Measurements from ENCODE around the gene UBA6. TPM values are rescaled to one million over a fixed set of nuclear protein-coding genes. Genes with fewer than 3 reads are reported as not detected.

The UBA6 gene
- total and polyA plus RNA-seq, 9 of the 15 experiments (the other 6 are each of a cell fraction or from before 2014, with no cell fraction given), result 22.9 to 139 (median 94.6) TPM

DNA sequence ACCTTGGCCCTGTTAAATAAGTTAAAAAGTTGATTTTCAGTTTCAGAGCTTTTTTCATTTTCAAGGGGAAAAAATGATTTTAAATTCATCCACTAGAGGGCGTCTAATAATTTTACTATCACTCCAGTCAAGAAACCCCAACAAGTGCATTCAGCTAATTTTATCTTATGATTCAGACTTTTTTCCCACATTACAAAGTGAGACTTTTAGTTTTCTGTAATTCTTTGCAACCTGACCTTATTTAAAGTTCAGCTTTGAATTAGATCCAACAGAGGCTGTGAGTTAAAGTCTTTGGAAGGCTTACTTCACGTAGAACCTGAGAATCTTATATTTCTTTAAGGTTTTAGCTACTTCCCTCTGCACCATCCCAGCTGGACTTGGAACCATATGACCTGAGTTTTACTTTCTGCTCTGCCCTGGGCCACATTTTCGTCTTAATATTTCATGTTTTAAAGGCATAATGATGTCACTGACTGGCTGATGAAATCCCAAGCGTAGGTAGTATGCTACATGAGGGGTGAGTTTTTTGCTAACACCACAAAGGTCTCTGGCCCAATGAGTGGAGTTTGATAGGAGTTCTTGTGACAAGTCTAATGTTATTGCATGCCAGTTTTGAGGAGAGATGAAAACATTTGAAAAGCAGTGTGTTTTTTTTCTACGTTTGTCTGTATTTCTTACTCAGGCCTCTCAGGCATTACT, 46.0 kb upstream of the UBA6 start:
- no TSS peak for BruUV-seq (replicated peaks)
- Histone ChIP-seq H3K27me3 (ENCODE audit: control insufficient read depth in 2 of 2, insufficient read depth in 2 of 2, low read length in 2 of 2) (no peaks in the 10 kb centered on the region), H3K27ac (ENCODE audit: extremely low read depth, low read depth, low read length) (no peak overlapping the region), H3K9me3 (replicated peaks; ENCODE audit: control insufficient read depth, insufficient read depth, low read depth, low read length) (no peaks in the 10 kb centered on the region), H3K36me3 (ENCODE audit: control insufficient read depth, insufficient read depth, low read length) (no peaks in the 10 kb centered on the region), H4K20me1 (replicated peaks; ENCODE audit: control insufficient read depth, insufficient read depth, low read length) (no peaks in the 10 kb centered on the region), H3K4me3 (no peak overlapping the region), H2AFZ (ENCODE audit: low read depth, low read length) (no peak overlapping the region), H3K9me1 (ENCODE audit: control insufficient read depth, insufficient read depth, low read length) (no peaks in the 10 kb centered on the region), H3K4me1 (replicated peaks in 1 of 2; ENCODE audit: control insufficient read depth in 2 of 2, insufficient read depth in 2 of 2, low read length in 2 of 2) (no peaks in the 10 kb centered on the region), H3K79me2 (ENCODE audit: control insufficient read depth, insufficient read depth, low read length) (no peaks in the 10 kb centered on the region), H3K4me2 (ENCODE audit: insufficient read depth, low read length) (no peak overlapping the region), H3K9ac (ENCODE audit: insufficient read depth in 1 of 2, low read depth in 2 of 2, low read length in 2 of 2) (no peak overlapping the region)
- ATAC-seq (peak; percentile 70), FAIRE-seq (peak; percentile 74), DNase-seq (ENCODE audit: extremely low read depth in 1 of 4, low spot score in 3 of 4) (peak; percentile 21 to 46 (median 34))
- ChIA-PET POLR2A (interaction anchor here (0.6 to 1.0 kb wide), 6 partner anchors 8 to 23 kb away, joined by 3 to 4 read pairs (median 4); no protein-coding TSS in a partner anchor), CTCF (ENCODE audit: low intra/inter-chr PET ratio) (no interaction called here)
- intact Hi-C loops (cut with micrococcal nuclease) (no loop called here), in situ Hi-C loops (cut with MboI) (no loop called here)
- 53% methylated on average over 5 of the region's 5 CpGs for WGBS (ENCODE audit: insufficient coverage, low coverage, missing lambda C conversion rate)
- TF ChIP-seq ZNF655 (CRISPR knock-in tag; IDR thresholded peaks at IDR 0.05), result no peak
- TF ChIP-seq BRCA1 (IDR thresholded peaks at IDR 0.05), result no peak
- no peak for TF ChIP-seq BRCA1 (CRISPR knock-in tag; IDR thresholded peaks at IDR 0.05)
- TF ChIP-seq BRF2 (IDR thresholded peaks at IDR 0.05; ENCODE audit: borderline replicate concordance, insufficient read depth, insufficient read length), result no peak
- TF ChIP-seq ZNF24 (IDR thresholded peaks at IDR 0.05), result no peak
- TF ChIP-seq MCM3 (IDR thresholded peaks at IDR 0.05), result no peak
- TF ChIP-seq SRSF1 (IDR thresholded peaks at IDR 0.05; ENCODE audit: low read depth, low read length), result no peak
- no peak for TF ChIP-seq ZNF143 (CRISPR knock-in tag; IDR thresholded peaks at IDR 0.05)
- TF ChIP-seq, protein P1, sequence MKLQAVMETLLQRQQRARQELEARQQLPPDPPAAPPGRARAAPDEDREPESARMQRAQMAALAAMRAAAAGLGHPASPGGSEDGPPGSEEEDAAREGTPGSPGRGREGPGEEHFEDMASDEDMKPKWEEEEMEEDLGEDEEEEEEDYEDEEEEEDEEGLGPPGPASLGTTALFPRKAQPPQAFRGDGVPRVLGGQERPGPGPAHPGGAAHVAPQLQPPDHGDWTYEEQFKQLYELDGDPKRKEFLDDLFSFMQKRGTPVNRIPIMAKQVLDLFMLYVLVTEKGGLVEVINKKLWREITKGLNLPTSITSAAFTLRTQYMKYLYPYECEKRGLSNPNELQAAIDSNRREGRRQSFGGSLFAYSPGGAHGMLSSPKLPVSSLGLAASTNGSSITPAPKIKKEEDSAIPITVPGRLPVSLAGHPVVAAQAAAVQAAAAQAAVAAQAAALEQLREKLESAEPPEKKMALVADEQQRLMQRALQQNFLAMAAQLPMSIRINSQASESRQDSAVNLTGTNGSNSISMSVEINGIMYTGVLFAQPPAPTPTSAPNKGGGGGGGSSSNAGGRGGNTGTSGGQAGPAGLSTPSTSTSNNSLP (IDR thresholded peaks at IDR 0.05; ENCODE audit: borderline replicate concordance, low read depth, low read length), result peak; percentile 93; the same call in 1 of the 2 replicates
- TF ChIP-seq ATF7 (IDR thresholded peaks at IDR 0.05), result 0 out of 2 replicates have a peak, but pooled peaks have one; percentile 16
- TF ChIP-seq, protein P2, sequence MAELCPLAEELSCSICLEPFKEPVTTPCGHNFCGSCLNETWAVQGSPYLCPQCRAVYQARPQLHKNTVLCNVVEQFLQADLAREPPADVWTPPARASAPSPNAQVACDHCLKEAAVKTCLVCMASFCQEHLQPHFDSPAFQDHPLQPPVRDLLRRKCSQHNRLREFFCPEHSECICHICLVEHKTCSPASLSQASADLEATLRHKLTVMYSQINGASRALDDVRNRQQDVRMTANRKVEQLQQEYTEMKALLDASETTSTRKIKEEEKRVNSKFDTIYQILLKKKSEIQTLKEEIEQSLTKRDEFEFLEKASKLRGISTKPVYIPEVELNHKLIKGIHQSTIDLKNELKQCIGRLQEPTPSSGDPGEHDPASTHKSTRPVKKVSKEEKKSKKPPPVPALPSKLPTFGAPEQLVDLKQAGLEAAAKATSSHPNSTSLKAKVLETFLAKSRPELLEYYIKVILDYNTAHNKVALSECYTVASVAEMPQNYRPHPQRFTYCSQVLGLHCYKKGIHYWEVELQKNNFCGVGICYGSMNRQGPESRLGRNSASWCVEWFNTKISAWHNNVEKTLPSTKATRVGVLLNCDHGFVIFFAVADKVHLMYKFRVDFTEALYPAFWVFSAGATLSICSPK (IDR thresholded peaks at IDR 0.05; ENCODE audit: borderline replicate concordance), result no peak
- 0 out of 2 replicates have a peak, but pooled peaks have one; percentile 49 for TF ChIP-seq ATF3 (IDR thresholded peaks at IDR 0.05)
- TF ChIP-seq ATF3 (CRISPR knock-in tag; conservative IDR thresholded peaks at IDR 0.05), result no peak
- TF ChIP-seq ZBED1 (IDR thresholded peaks at IDR 0.05), result no peak

Data from K562 (cell line).